K562 (cell line): ENCODE measurements around the gene FGGY. TPM values are rescaled to one million over a fixed set of nuclear protein-coding genes. Genes with fewer than 3 reads are reported as not detected.
A peak's percentile ranks its signal among the peaks of the same experiment; 100 is the strongest.

ENCODE experiments used
- ATF4 ChIP-seq: fragments of 450-650 bp; formaldehyde crosslinking; IDR thresholded peaks from 2 replicates; pipeline ENCODE4 v1.4.0; 2022; ENCODE audit warnings: mild to moderate bottlenecking, moderate library complexity
- CBFA2T3 ChIP-seq: fragments of 450-650 bp; IDR thresholded peaks from 2 replicates; pipeline ENCODE4 v1.6.1; 2017
- CCNT2 ChIP-seq: IDR thresholded peaks from 2 replicates; pipeline ENCODE4 v1.6.1; 2011; ENCODE audit warnings: borderline replicate concordance, low read depth, mild to moderate bottlenecking, moderate library complexity, mixed read lengths, low read length; ENCODE audit not compliant: insufficient read length; ENCODE audit errors: extremely low read depth
- CREB3L1 ChIP-seq: fragments of 450-650 bp; IDR thresholded peaks from 2 replicates; pipeline ENCODE4 v1.6.1; 2014; ENCODE audit warnings: low read depth, mild to moderate bottlenecking, moderate library complexity, borderline replicate concordance
- GABPB2 ChIP-seq: fragments of 250-450 bp; sonication (Bioruptor Pico); conservative IDR thresholded peaks from 2 replicates; pipeline ENCODE4 v1.5.1; 2021; ENCODE audit warnings: mild to moderate bottlenecking
- GTF2E2 ChIP-seq: fragments of 200-800 bp; sonication (Bioruptor generic); IDR thresholded peaks from 2 replicates; pipeline ENCODE4 v1.6.1; 2016; ENCODE audit warnings: missing genetic modification characterization, missing compliant biosample characterization
- HMG20B ChIP-seq: fragments of 250-450 bp; sonication (Bioruptor Pico); IDR thresholded peaks from 2 replicates; pipeline ENCODE4 v1.5.0; 2021; ENCODE audit warnings: mild to moderate bottlenecking
- KLF10 ChIP-seq: fragments of 250-450 bp; sonication (Bioruptor Pico); IDR thresholded peaks from 2 replicates; pipeline ENCODE4 v1.6.1; 2021; ENCODE audit warnings: matching md5 sums
- NR0B1 ChIP-seq: fragments of 450-650 bp; IDR thresholded peaks from one replicate; pipeline ENCODE4 v1.6.1; 2018; ENCODE audit warnings: mild to moderate bottlenecking, moderate library complexity; ENCODE audit not compliant: partially characterized antibody
- PHF21A ChIP-seq: fragments of 450-650 bp; IDR thresholded peaks from 2 replicates; pipeline ENCODE4 v1.6.1; 2017; ENCODE audit warnings: low read depth, borderline replicate concordance
- POLR3A ChIP-seq: IDR thresholded peaks from 2 replicates; pipeline ENCODE4 v1.6.1; 2011; ENCODE audit warnings: borderline replicate concordance, mild to moderate bottlenecking, moderate library complexity; ENCODE audit not compliant: insufficient read length, insufficient read depth; ENCODE audit errors: extremely low read depth
- SIN3A ChIP-seq, 2 experiments: fragments of 150-350 bp in 1 of 2; IDR thresholded peaks; 2 replicates each; pipeline ENCODE4 v1.6.1; 2011 to 2016; ENCODE audit warnings: borderline replicate concordance in 2 of 2, low read depth in 2 of 2, low read length in 2 of 2, mild to moderate bottlenecking in 2 of 2, moderate library complexity in 2 of 2; ENCODE audit not compliant: control insufficient read depth in 1 of 2
- SRSF1 ChIP-seq: fragments of 200-400 bp; formaldehyde crosslinking; IDR thresholded peaks from 2 replicates; pipeline ENCODE4 v1.6.1; 2017; ENCODE audit warnings: mild to moderate bottlenecking, low read depth, low read length, moderate library complexity
- SRSF9 ChIP-seq: fragments of 200-400 bp; formaldehyde crosslinking; IDR thresholded peaks from 2 replicates; pipeline ENCODE4 v1.6.1; 2017; ENCODE audit warnings: low read depth, low read length, borderline replicate concordance
- THAP12 ChIP-seq: fragments of 250-450 bp; sonication (Bioruptor Pico); IDR thresholded peaks from 2 replicates; pipeline ENCODE4 v1.9.0; 2021; ENCODE audit warnings: mild to moderate bottlenecking, inconsistent platforms
- TRIM24 ChIP-seq, 2 experiments: fragments of 450-650 bp; IDR thresholded peaks; 2 replicates each; pipeline ENCODE4 v1.6.1; 2016
- WHSC1 ChIP-seq: IDR thresholded peaks from one replicate; pipeline ENCODE4 v1.6.1; 2012; ENCODE audit warnings: low read length, control low read depth, inconsistent platforms
- ZBTB1 ChIP-seq: sonication (generic); formaldehyde crosslinking; IDR thresholded peaks from 2 replicates; pipeline ENCODE4 v1.8.1; 2023; ENCODE audit warnings: missing genetic modification reagents, low read depth, mild to moderate bottlenecking, borderline replicate concordance
- ZFP36 ChIP-seq: fragments of 150-350 bp; IDR thresholded peaks from 2 replicates; pipeline ENCODE4 v1.6.1; 2018; ENCODE audit warnings: low read length, low read depth; ENCODE audit not compliant: partially characterized antibody
- ZNF511 ChIP-seq: sonication (generic); formaldehyde crosslinking; IDR thresholded peaks from 2 replicates; pipeline ENCODE4 v1.8.0; 2022; ENCODE audit warnings: mild to moderate bottlenecking, missing genetic modification reagents
- ZNF589 ChIP-seq: fragments of 200-800 bp; sonication (Bioruptor generic); IDR thresholded peaks from 2 replicates; pipeline ENCODE4 v1.6.1; 2016; ENCODE audit warnings: low read depth, missing genetic modification characterization, missing compliant biosample characterization
- polyA plus RNA-seq, 8 experiments: library from polyadenylated mRNA; depleted of rRNA in 4 of 8; stranded (reverse) in 5 of 8; unstranded in 3 of 8; fragments of >200 nt; fragmentation: Nextera tagmentation in 2 of 8; fragmentation: Illumina TruSeq in 1 of 8; extraction: Ambion mirVana in 2 of 8; extraction: Trizol in 1 of 8; gene quantifications; 2 replicates each; pipeline versions ENCODE4 v1.2.1 to v1.2.3, GENCODE V29; 2011 to 2014; ENCODE audit warnings: inconsistent platforms in 1 of 8, missing spikeins in 1 of 8
- total RNA-seq, 7 experiments: library from RNA; depleted of rRNA in 6 of 7; stranded (reverse); fragments of >200 nt in 6 of 7; fragmentation: Illumina TruSeq in 2 of 7; extraction: Trizol in 2 of 7; gene quantifications; 2 replicates each; pipeline versions ENCODE4 v1.2.1 to v1.2.3, GENCODE V29; 2011 to 2021; ENCODE audit warnings: low replicate concordance in 1 of 7

Gene FGGY
- total and polyA plus RNA-seq, 9 of the 15 experiments (the other 6 are each of a cell fraction or from before 2014, with no cell fraction given): 9.7 to 19.2 (median 12.6) TPM

- TF ChIP-seq SRSF9 (no peak), NR0B1 (no peak), PHF21A (no peak), ZNF589 (CRISPR knock-in tag) (no peak), WHSC1 (no peak), KLF10 (CRISPR knock-in tag) (no peak), ZFP36 (peak; percentile 56), SRSF1 (no peak), THAP12 (CRISPR knock-in tag) (no peak), CBFA2T3 (peak; percentile 38; the same call in 1 of the 2 replicates), GTF2E2 (tag) (no peak), TRIM24 (IDR thresholded peaks at IDR 0.05) (peak in 1 of 2 experiments; percentile 14; a peak in 1 of 4 replicates), CREB3L1 (no peak), HMG20B (CRISPR knock-in tag) (no peak), ZNF511 (CRISPR knock-in tag) (no peak), GABPB2 (CRISPR knock-in tag) (no peak), POLR3A (no peak), ATF4 (CRISPR knock-in tag) (no peak), ZBTB1 (CRISPR knock-in tag) (no peak), SIN3A (IDR thresholded peaks at IDR 0.05; ENCODE audit: borderline replicate concordance in 2 of 2, control insufficient read depth in 1 of 2, low read depth in 2 of 2, low read length in 2 of 2) (no peak), CCNT2 (no peak)
Observed at GRCh38 chr1:59427155-59427554, 130.3 kb downstream of the FGGY start (continued).
